Kasumi-1 (cell line): Measurements from ENCODE around the gene PLEKHM3.

ENCODE experiments used
- DNase-seq, 2 experiments: peaks; one replicate each; lab custom pipeline; 2025; lab: John Stamatoyannopoulos, UW

PLEKHM3 gene

GRCh38 chr2:207854484-207855440 lies 170.6 kb downstream of the PLEKHM3 start:
- DNase-seq, result no peak

DNA sequence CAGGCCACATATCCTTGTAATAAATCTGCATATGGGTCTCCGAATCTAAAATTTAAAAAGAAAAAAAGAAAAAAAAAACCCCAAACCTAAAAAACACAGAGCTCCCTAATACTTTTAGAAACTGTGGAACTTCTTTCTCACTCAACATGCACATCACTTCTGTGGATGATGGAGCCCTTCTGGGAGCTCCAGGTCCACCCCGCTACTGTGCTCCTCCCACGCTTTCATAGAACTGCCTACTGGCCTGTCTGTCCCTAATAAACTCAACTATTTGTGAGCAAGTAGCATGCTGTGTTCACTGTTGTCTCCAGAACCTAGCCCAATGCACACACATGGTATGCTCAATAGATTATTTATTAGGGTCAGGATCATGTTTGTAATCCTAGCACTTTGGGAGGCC lies 172.5 kb downstream of the PLEKHM3 start:
- DNase-seq, result no peak

GRCh38 chr2:207849443-207849842 lies 175.9 kb downstream of the PLEKHM3 start:
- DNase-seq, result no peak

GRCh38 chr2:207848545-207848928 lies 176.8 kb downstream of the PLEKHM3 start:
- no peak for DNase-seq

- DNase-seq, result peak; percentile 14 to 34
Observed at GRCh38 chr2:207847807-207848544, 177.4 kb downstream of the PLEKHM3 start.

DNA sequence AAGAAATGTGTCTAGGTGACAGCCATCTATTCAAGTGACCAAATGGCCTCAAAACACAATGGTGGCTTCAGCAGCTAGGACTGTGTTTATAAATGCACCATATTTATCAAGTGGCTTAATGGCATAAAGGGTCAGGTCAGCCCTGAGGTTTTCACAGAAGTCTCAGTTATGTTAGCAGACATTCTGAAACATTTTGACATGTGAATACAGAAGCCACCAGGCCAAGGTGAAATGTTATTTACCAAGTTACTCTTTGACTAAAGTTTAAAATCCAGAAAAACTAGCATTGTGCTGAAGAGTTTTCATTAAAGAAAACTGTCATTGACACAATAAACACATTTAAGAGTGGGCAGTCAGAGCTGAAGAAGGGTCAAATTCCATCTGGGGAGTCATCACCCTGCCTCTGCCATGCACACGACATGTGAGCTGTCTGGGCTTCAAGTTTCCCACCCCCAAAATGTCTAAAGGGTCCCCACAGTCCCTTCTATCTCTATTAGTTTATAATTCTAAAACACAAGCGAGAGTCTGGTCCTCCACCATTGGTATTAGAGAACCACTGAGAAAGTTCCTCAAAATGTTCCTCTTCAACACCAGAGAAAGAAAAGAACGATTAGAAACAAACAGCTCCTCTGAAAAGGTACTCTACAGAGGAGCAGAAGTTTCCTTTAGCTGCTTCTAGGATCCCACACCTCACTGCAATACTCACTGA lies 178.1 kb downstream of the PLEKHM3 start:
- no peak for DNase-seq

DNA sequence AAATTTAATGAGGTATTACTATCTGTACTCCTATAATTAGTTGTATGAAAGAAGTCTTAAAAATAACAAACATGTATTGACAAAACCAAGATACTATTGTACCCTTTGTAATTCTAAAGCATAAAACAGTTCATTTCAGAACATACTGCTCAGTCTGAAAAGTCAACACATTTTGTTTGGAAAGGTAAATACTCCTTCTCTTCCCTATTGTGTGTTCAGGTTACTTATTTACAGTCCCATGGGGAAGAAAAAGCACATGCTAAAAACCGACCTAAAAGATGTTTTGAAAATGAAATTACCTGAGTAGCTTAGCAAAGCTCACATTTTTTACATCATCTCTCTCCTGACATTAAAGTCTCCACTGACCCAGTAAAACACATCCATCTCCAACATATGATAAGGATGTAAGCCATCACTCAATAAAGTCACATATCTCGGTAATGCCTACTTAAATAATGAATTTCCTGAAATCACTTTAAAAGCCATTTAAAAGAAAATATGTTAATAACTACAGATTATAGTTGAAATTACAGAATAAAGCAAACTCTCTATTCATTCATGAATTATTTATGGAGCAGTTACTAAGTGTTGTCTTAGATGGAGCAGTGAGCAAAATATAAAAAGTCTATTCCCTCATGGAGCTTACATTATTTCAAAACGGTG lies 180.0 kb downstream of the PLEKHM3 start:
- no peak for DNase-seq

DNA sequence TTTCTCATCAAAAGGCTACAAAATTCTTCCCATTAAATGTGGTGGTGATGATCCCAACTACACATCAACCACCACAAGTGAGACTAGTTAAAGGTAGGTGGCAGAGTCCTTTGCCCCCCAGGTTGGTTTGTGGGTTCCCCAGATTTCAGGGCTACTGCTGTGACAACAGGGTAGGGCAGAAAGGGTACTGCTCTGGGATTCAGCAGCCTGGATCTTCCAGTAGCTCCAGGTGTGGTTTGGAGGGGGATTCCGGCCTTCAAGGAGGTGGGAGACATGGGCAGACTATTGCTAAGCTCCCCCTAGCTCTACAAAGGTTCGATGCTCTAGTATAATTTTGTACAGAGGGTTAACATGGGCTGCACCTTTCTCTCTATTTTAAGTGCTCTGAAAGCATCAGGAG lies 180.7 kb downstream of the PLEKHM3 start:
- DNase-seq, result no peak

GRCh38 chr2:207840101-207840500 lies 185.2 kb downstream of the PLEKHM3 start:
- DNase-seq, result no peak

- no peak for DNase-seq
Observed at GRCh38 chr2:207839575-207839974, 185.8 kb downstream of the PLEKHM3 start.

GRCh38 chr2:207839028-207839427 lies 186.3 kb downstream of the PLEKHM3 start:
- DNase-seq, result no peak

DNA sequence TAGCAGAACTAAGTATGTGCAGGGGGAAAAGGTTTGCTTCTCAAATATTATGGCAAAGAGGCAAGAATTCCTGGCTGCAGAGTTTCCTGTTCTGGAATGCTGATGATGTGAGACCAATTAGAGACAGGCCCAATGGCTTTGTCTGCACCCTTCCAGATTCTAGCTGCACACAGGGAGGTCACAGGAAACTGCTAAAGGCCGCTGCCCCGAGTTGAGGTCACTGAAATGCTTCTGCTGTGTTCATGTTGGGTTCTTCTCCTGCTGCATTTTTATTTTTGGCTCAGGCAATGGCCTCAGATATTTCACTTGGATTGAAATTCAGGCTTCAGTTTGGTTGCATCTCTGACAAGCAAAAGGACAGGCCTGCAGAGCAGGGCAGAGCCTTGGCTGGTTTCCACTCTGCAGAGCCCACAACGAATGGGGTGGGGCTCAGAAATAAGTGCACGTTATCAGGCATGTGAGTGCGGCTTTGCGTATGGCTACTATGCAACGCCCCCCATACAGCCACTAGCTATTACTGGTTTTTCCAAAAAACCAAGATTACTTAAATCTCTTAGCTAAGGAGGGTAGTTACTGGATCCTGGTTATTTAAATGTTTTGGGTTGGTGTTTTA lies 188.7 kb downstream of the PLEKHM3 start:
- no peak for DNase-seq

DNA sequence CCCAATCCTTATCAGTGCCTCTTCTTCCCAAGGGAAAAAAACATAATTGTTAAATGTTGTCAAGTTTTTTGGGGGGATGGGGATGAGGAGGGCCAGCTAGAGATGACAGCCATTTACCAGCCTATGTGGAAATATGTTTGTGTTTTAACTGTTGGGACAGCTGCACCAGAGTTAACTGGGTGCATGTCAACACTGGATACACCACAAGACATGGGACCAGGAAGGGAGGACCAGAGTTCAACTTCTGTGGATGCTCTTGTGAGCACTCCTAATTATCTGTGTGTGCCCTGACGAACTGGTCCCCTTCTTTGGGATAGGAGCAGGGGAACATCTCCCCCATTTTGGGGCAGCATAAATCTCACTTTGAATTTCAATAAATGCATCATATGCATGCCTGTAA lies 189.5 kb downstream of the PLEKHM3 start:
- no peak for DNase-seq

- DNase-seq, result no peak
Observed at GRCh38 chr2:207833251-207833751, 192.0 kb downstream of the PLEKHM3 start.

DNA sequence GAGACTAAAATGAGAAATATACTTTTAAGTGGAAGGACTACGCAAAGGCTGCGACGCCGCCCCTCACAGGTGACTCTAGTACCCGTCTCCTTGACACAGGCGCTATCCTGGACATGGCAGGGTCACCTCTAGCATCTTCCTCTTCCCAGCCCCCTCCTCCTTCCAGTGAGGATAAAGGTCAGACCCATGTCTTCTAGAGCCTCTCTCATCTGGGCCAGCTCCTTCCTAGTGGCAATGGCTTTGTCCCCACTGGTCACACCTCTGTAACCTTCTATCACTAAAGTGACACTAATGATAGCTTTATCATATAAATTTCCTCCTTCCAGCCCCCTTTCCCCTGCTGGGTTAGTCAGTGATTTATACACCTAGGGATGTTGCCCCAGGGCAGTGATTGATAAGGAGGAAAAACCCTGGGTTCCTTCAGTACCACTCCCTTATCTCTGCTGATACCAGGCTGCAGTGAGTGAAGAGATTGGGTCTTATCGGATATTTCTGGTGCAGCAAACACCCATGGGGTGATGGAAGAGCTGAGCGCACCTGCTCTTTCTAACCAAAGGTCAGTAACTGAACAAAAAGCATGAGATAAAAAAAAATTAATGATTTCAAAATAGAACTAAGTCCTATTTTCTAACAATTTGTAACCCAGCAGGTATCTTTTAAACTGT lies 193.6 kb downstream of the PLEKHM3 start:
- DNase-seq, result no peak

DNA sequence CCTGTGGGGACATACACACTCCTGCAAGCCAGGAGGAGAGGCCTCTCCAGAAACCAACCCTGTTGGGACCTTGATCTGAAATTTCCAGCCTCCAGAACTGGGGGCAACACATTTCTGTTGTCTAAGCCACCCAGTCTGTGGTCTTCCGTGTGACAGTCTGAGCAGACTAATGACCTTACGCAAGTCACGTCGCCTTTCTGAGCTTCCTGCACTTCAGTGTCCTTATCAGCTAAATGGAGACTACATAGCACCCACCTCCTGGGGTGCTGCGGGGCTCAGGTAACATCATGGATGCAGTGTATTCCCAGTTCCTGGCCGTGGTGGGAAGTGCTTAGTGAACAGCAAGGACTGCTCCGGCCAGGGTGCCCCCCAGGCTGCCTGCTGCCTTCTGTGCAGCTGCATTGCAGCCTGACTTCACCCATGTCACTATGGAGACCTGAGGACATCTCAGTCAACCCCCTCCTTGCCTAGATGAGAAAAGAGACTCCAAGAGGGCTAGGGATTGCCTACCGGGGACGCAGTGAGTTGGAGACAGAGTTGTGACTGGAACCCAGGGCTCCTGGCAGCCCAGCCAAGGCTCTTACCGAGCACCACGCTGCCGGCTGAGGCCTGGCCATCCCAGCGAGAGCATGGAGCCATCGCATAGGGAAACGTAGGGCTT lies 194.4 kb downstream of the PLEKHM3 start:
- no peak for DNase-seq

DNA sequence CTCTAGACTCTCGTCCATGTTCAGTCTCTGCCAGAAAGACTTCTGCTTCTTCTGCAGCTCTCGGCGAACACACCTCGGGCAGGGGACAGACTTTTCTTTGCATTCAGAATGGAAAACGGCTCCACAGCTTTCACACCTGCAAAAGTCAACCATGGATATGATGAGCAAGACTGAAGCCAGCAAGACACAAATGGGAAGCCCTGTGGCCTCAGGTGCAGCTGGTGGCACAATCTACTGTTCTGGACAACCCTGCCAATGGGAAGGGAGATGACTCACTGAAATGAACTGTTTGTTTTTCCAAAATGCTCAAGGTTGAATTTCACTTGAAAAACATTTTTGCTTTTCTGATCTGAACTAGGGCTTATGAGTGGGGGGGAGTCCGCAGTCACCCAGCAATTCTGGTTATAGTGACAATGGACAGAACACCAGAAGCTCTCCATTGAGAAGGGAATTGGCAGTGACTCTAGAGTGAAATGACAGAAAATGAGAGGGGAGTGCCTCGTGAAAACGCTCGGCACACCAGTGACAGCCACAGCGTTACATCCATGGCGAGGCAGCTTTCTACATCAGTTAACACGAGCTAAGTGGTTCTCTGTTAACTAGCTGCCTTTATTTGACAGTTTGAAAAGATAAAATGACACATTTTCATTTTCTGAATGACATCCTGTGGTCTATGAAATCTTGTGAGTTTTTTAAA lies 196.8 kb downstream of the PLEKHM3 start:
- DNase-seq, result no peak

DNA sequence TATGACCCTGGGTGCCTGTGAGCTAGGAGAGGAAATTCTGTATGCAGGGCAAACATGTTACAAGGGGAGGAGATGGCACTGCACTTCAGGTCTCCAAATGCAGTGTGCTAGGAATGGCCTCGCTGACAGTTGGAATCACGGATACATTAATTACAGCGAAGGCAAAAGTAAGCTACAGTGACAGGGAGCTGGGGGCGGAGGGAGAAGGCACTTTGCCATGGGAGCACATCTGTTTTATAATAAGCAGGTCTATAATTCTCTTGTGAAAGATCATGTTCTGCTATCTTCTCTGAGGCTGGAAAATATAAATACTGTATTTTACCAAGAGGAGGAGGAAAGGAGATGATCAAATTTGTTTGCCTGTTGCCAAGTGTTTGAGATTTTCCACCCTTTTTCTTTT lies 199.3 kb downstream of the PLEKHM3 start:
- no peak for DNase-seq
